AG04450 (cell line): ENCODE results near the gene ZCCHC10. TPM values are rescaled to one million over a fixed set of nuclear protein-coding genes. Genes with fewer than 3 reads are reported as not detected.
"Not testable (repeated sequence)": the region's sequence is repeated elsewhere in the genome, so short reads cannot be mapped to it uniquely, and the experiment has no call there.

ENCODE experiments used
- CTCF ChIA-PET: fragments of 300-600, 350-600 bp; formaldehyde crosslinking; extraction: SDS; loops from one replicate; lab custom pipeline; 2022; ENCODE audit warnings: antibody characterized with exemption, inconsistent platforms; lab: Charles Lee
- POLR2A ChIA-PET: fragments of 350-600 bp; formaldehyde crosslinking; extraction: SDS; loops from one replicate; lab custom pipeline; 2021; ENCODE audit warnings: antibody characterized with exemption, inconsistent platforms; lab: Yijun Ruan, JAX
- DNase-seq: peaks from one replicate; pipeline ENCODE4 v3.0.0-alpha.2; 2011; ENCODE audit warnings: low read depth, low spot score
- H3K27ac ChIP-seq: one replicate; pipeline ENCODE4 v1.5.1; 2012; ENCODE audit warnings: low read depth, low read length, control low read depth
- H3K27me3 ChIP-seq: one replicate; pipeline ENCODE4 v1.6.0; 2012; ENCODE audit warnings: low read length; ENCODE audit not compliant: control insufficient read depth, insufficient read depth
- H3K4me3 ChIP-seq: 2 replicates; pipeline ENCODE4 v1.5.1; 2011; ENCODE audit warnings: mild to moderate bottlenecking, low read depth, low read length, control low read depth
- H3K9me3 ChIP-seq: 2 replicates; pipeline ENCODE4 v1.5.1; 2012; ENCODE audit warnings: low read length; ENCODE audit not compliant: control insufficient read depth, insufficient read depth
- polyA plus RNA-seq: library from polyadenylated mRNA; depleted of rRNA; stranded (reverse); fragments of >200 nt; gene quantifications from 2 replicates; pipeline ENCODE4 v1.2.3, GENCODE V29; 2011
- TF ChIP-seq, protein P1 (sequence below): IDR thresholded peaks from 2 replicates; pipeline ENCODE4 v1.5.1; 2011; ENCODE audit warnings: low read depth, low read length, control low read depth, inconsistent platforms

The ZCCHC10 gene
- polyA plus RNA-seq, 1 experiment = 28.8 TPM

GRCh38 chr5:133041910-133042309, 15.6 kb upstream of the ZCCHC10 start:
- DNase-seq = no peak
- H3K27ac ChIP-seq = no peak overlapping the region
- ChIA-PET CTCF (no interaction called here), POLR2A (no interaction called here)
- TF ChIP-seq, protein P1, sequence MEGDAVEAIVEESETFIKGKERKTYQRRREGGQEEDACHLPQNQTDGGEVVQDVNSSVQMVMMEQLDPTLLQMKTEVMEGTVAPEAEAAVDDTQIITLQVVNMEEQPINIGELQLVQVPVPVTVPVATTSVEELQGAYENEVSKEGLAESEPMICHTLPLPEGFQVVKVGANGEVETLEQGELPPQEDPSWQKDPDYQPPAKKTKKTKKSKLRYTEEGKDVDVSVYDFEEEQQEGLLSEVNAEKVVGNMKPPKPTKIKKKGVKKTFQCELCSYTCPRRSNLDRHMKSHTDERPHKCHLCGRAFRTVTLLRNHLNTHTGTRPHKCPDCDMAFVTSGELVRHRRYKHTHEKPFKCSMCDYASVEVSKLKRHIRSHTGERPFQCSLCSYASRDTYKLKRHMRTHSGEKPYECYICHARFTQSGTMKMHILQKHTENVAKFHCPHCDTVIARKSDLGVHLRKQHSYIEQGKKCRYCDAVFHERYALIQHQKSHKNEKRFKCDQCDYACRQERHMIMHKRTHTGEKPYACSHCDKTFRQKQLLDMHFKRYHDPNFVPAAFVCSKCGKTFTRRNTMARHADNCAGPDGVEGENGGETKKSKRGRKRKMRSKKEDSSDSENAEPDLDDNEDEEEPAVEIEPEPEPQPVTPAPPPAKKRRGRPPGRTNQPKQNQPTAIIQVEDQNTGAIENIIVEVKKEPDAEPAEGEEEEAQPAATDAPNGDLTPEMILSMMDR = peak; percentile 4; the same call in 1 of the 2 replicates
- H3K9me3 ChIP-seq = no peaks in the 10 kb centered on the region
- no peaks in the 10 kb centered on the region for H3K27me3 ChIP-seq
- H3K4me3 ChIP-seq = no peak overlapping the region

GRCh38 chr5:133041157-133041784, 14.9 kb upstream of the ZCCHC10 start:
- no peaks in the 10 kb centered on the region for H3K27me3 ChIP-seq
- ChIA-PET POLR2A (no interaction called here), CTCF (no interaction called here)
- H3K9me3 ChIP-seq = no peaks in the 10 kb centered on the region
- H3K27ac ChIP-seq = no peak overlapping the region
- DNase-seq = no peak
- TF ChIP-seq, protein P1 = no peak
- H3K4me3 ChIP-seq = no peak overlapping the region

GRCh38 chr5:133036677-133037076, 10.3 kb upstream of the ZCCHC10 start:
- CTCF ChIA-PET = not testable (repeated sequence)

GRCh38 chr5:133035224-133035623, 8.9 kb upstream of the ZCCHC10 start:
- H3K4me3 ChIP-seq = no peak overlapping the region
- TF ChIP-seq, protein P1 = no peak
- DNase-seq = no peak
- POLR2A ChIA-PET = no interaction called here
- H3K9me3 ChIP-seq = no peaks in the 10 kb centered on the region
- CTCF ChIA-PET = no interaction called here
- no peaks in the 10 kb centered on the region for H3K27me3 ChIP-seq
- no peak overlapping the region for H3K27ac ChIP-seq

More at GRCh38 chr5:133036677-133037076, 10.3 kb upstream of the ZCCHC10 start:
- H3K9me3 ChIP-seq, H3K4me3 ChIP-seq, DNase-seq, H3K27ac ChIP-seq, H3K27me3 ChIP-seq: not testable (repeated sequence)
- POLR2A ChIA-PET = interaction anchor here (0.6 kb wide), 1 partner anchor 12 kb away, joined by 3 read pairs; no protein-coding TSS in a partner anchor

- Histone ChIP-seq H3K27me3 (no peaks in the 10 kb centered on the region), H3K27ac (no peak overlapping the region), H3K4me3 (no peak overlapping the region), H3K9me3 (no peaks in the 10 kb centered on the region)
- TF ChIP-seq, protein P1 = no peak
- POLR2A ChIA-PET = no interaction called here
- CTCF ChIA-PET = no interaction called here
- no peak for DNase-seq
Observed at GRCh38 chr5:133034064-133034463, 7.7 kb upstream of the ZCCHC10 start.
